ENCODE results near the gene PGRMC1.

- no peak for TF ChIP-seq CTCF (IDR thresholded peaks at IDR 0.05)
- no peak for TF ChIP-seq ZFX (IDR thresholded peaks at IDR 0.05; ENCODE audit: borderline replicate concordance)
Measured at GRCh38 chrX:119251386-119251785, 15.3 kb downstream of the PGRMC1 start.

Measured in 22Rv1 (cell line).